ENCODE measurements around the gene SPATS2.
A peak's percentile ranks its signal among the peaks of the same experiment; 100 is the strongest.
"Not testable (repeated sequence)": the region's sequence is repeated elsewhere in the genome, so short reads cannot be mapped to it uniquely, and the experiment has no call there.

SPATS2 gene

GRCh38 chr12:49367381-49368239 lies at the start of gene SPATS2:
Gene SPATS2 (plus strand): TSS chr12:49367462. CDS start chr12:49461013, 93,551 bp downstream.
- TF ChIP-seq, protein P1, sequence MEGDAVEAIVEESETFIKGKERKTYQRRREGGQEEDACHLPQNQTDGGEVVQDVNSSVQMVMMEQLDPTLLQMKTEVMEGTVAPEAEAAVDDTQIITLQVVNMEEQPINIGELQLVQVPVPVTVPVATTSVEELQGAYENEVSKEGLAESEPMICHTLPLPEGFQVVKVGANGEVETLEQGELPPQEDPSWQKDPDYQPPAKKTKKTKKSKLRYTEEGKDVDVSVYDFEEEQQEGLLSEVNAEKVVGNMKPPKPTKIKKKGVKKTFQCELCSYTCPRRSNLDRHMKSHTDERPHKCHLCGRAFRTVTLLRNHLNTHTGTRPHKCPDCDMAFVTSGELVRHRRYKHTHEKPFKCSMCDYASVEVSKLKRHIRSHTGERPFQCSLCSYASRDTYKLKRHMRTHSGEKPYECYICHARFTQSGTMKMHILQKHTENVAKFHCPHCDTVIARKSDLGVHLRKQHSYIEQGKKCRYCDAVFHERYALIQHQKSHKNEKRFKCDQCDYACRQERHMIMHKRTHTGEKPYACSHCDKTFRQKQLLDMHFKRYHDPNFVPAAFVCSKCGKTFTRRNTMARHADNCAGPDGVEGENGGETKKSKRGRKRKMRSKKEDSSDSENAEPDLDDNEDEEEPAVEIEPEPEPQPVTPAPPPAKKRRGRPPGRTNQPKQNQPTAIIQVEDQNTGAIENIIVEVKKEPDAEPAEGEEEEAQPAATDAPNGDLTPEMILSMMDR (IDR thresholded peaks at IDR 0.05; ENCODE audit: borderline replicate concordance, insufficient read depth, low read depth, low read length), result no peak
- H3K4me3 ChIP-seq (ENCODE audit: low read depth, low read length), result peak within 1 kb of the TSS; percentile 90

DNA sequence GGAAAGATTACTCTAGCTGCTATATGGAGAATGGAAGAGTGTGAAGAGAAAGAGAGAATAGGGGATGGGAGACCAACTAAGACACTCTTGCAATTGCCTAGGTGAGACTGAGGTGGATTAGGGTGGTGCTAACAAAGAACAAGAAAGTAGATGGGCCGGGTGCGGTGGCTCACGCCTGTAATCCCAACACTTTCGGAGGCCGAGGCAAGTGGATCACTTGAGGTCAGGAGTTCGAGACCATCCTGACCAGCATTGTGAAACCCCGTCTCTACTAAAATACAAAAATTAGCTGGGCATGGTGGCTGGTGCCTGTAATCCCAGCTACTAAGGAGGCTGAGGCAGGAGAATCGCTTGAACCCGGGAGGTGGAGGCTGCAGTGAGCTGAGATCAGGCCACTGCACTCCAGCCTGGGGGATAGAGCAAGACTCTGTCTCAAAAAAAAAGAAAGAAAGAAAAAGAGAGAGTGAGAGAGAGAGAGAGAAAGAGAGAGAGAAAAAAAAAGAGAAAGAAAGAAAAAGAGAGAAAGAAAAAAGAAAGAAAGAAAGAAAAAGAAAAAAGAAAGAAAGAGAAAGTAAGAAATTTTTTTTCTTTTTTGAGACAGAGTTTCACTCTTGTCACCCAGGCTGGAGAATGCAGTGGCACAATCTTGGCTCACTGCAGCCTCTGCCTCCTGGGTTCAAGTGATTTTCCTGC lies 46.7 kb upstream of the SPATS2 start:
- not testable (repeated sequence) for H3K4me3 ChIP-seq (ENCODE audit: low read depth, low read length)

- peak overlapping the region; percentile 70 for H3K4me3 ChIP-seq (ENCODE audit: low read depth, low read length)
- TF ChIP-seq, protein P1 (IDR thresholded peaks at IDR 0.05; ENCODE audit: borderline replicate concordance, insufficient read depth, low read depth, low read length), result no peak
Measured at GRCh38 chr12:49322367-49322707, 44.9 kb upstream of the SPATS2 start.

DNA sequence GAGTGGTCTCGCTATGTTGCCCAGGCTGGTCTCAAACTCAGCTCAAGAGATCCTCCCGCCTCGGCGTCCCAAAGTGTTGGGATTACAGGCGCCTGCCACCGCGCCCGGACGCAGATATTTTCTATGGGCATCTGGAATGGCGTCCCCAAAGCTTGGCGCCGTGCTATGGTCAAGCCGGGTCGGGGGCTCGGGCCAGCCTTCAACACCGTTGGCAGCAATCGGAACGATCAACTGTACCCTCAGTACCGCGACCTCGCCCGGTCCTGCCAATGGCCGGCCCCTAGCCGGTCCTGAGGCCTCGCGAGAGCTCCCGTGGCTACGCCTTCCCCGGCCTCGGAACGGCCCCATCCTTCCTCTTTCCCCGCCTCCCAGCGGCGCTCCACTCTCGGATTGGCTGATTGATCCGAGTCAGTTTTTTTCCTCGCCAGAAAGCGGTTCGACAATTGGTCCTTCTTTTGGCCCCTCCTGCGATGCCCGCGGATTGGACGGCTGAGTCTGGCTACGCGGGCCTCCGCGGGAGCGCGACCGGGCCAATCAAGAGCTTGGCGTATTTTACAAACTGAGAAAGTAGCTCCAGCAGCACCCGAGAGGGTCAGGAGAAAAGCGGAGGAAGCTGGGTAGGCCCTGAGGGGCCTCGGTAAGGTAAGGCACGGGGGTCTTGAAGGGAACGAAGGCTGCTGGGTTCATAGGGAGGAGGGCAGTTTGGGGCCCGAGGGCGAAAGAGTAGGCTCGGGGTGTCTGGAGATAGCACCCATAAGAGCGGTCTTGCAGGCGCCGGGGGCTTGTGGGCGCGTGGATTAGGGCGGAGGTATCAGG lies 44.3 kb upstream of the SPATS2 start, which contains the start of gene TROAP:
Gene TROAP, plus strand, starts transcription at position 548 of the 816 bp plus-strand sequence. CDS start 354 bp downstream, outside the sequence.
- peak within 1 kb of the TSS; percentile 95 for H3K4me3 ChIP-seq (ENCODE audit: low read depth, low read length)
- TF ChIP-seq, protein P1 (IDR thresholded peaks at IDR 0.05; ENCODE audit: borderline replicate concordance, insufficient read depth, low read depth, low read length), result no peak

DNA sequence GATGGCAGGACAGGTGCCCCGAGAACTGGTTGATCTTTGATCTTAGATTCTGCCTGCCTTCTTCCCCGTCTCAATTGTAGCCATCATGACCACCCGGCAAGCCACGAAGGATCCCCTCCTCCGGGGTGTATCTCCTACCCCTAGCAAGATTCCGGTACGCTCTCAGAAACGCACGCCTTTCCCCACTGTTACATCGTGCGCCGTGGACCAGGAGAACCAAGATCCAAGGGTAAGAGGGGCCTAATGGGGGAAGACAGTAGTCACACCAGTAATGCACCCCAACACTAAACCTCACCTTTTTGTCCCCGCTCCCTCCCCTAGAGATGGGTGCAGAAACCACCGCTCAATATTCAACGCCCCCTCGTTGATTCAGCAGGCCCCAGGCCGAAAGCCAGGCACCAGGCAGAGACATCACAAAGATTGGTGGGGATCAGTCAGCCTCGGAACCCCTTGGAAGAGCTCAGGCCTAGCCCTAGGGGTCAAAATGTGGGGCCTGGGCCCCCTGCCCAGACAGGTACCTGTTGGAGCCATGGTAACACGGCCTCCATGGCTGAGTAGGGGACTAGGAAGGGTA lies 43.7 kb upstream of the SPATS2 start:
- TF ChIP-seq, protein P1 (IDR thresholded peaks at IDR 0.05; ENCODE audit: borderline replicate concordance, insufficient read depth, low read depth, low read length), result no peak
- H3K4me3 ChIP-seq (ENCODE audit: low read depth, low read length), result peak overlapping the region; percentile 95

GRCh38 chr12:49325606-49326005 lies 41.7 kb upstream of the SPATS2 start:
- TF ChIP-seq, protein P1 (IDR thresholded peaks at IDR 0.05; ENCODE audit: borderline replicate concordance, insufficient read depth, low read depth, low read length), result no peak
- no peak overlapping the region for H3K4me3 ChIP-seq (ENCODE audit: low read depth, low read length)

- H3K4me3 ChIP-seq (ENCODE audit: low read depth, low read length), result no peak overlapping the region
- TF ChIP-seq, protein P1 (IDR thresholded peaks at IDR 0.05; ENCODE audit: borderline replicate concordance, insufficient read depth, low read depth, low read length), result no peak
Measured at GRCh38 chr12:49327368-49327767, 39.9 kb upstream of the SPATS2 start.

Data from GM12875 (cell line).